Dendritic cell treated with granulocyte-macrophage colony-stimulating factor and Interleukin-4, amounts not matched to agents 40 ng/mL and 50 ng/mL, for 4 days (primary cell): ENCODE measurements around the gene RSPH1.

Experiments
- H3K27ac Mint-ChIP-seq: one replicate; pipeline ENCODE4 v1.8.0; 2022; ENCODE audit warnings: mild to moderate bottlenecking, mixed read lengths
- H3K27me3 Mint-ChIP-seq: one replicate; pipeline ENCODE4 v1.8.0; 2022; ENCODE audit warnings: mild to moderate bottlenecking, mixed read lengths
- H3K36me3 Mint-ChIP-seq: one replicate; pipeline ENCODE4 v1.8.0; 2022; ENCODE audit warnings: low read depth, mixed read lengths
- H3K4me1 Mint-ChIP-seq: one replicate; pipeline ENCODE4 v1.8.0; 2022; ENCODE audit warnings: low read depth, mixed read lengths
- H3K4me3 Mint-ChIP-seq: one replicate; pipeline ENCODE4 v1.8.0; 2022; ENCODE audit warnings: mild to moderate bottlenecking, moderate library complexity, mixed read lengths
- H3K9me3 Mint-ChIP-seq: one replicate; pipeline ENCODE4 v1.8.0; 2022; ENCODE audit warnings: mixed read lengths
- intact Hi-C: fragments of 100-400 bp; cut with micrococcal nuclease; formaldehyde crosslinking; loops from one replicate; pipeline ENCODE4 v1.15.0; 2022

Gene RSPH1

GRCh38 chr21:42455754-42456440, 40.1 kb downstream of the RSPH1 start:
- peaks cover 23% of the 10 kb centered on the region for H3K4me1 Mint-ChIP-seq
- no peaks in the 10 kb centered on the region for H3K9me3 Mint-ChIP-seq
- H3K27me3 Mint-ChIP-seq, result peaks cover 20% of the 10 kb centered on the region
- no peaks in the 10 kb centered on the region for H3K36me3 Mint-ChIP-seq
- no peak overlapping the region for H3K27ac Mint-ChIP-seq
- intact Hi-C loops, result no loop called here
- no peak overlapping the region for H3K4me3 Mint-ChIP-seq

- no peaks in the 10 kb centered on the region for H3K36me3 Mint-ChIP-seq
- no peaks in the 10 kb centered on the region for H3K9me3 Mint-ChIP-seq
- H3K27me3 Mint-ChIP-seq, result peaks cover 12% of the 10 kb centered on the region
- intact Hi-C loops, result no loop called here
- no peak overlapping the region for H3K4me3 Mint-ChIP-seq
- H3K27ac Mint-ChIP-seq, result no peak overlapping the region
- peaks cover 23% of the 10 kb centered on the region for H3K4me1 Mint-ChIP-seq
Measured at GRCh38 chr21:42455196-42455595, 40.8 kb downstream of the RSPH1 start.

- Mint-ChIP-seq H3K9me3 (no peaks in the 10 kb centered on the region), H3K4me3 (no peak overlapping the region), H3K4me1 (peaks cover 23% of the 10 kb centered on the region), H3K27ac (no peak overlapping the region), H3K27me3 (peaks cover 12% of the 10 kb centered on the region), H3K36me3 (no peaks in the 10 kb centered on the region)
- intact Hi-C loops, result loop anchor here (5.0 kb wide), 1 partner anchor 307 kb away; no protein-coding TSS in a partner anchor
Measured at GRCh38 chr21:42454786-42455185, 41.2 kb downstream of the RSPH1 start.

- Mint-ChIP-seq H3K4me3 (no peak overlapping the region), H3K9me3 (no peaks in the 10 kb centered on the region), H3K36me3 (no peaks in the 10 kb centered on the region), H3K4me1 (peaks cover 23% of the 10 kb centered on the region), H3K27ac (no peak overlapping the region), H3K27me3 (peaks cover 12% of the 10 kb centered on the region)
- intact Hi-C loops, result loop anchor here (5.0 kb wide), 1 partner anchor 307 kb away; no protein-coding TSS in a partner anchor
Measured at GRCh38 chr21:42453986-42454570, 41.9 kb downstream of the RSPH1 start.

GRCh38 chr21:42453224-42453985, 42.6 kb downstream of the RSPH1 start:
- peaks cover 12% of the 10 kb centered on the region for H3K27me3 Mint-ChIP-seq
- no peak overlapping the region for H3K27ac Mint-ChIP-seq
- no peak overlapping the region for H3K4me3 Mint-ChIP-seq
- no peaks in the 10 kb centered on the region for H3K9me3 Mint-ChIP-seq
- intact Hi-C loops, result loop anchor here (5.0 kb wide), 1 partner anchor 306 kb away; no protein-coding TSS in a partner anchor
- peaks cover 23% of the 10 kb centered on the region for H3K4me1 Mint-ChIP-seq
- H3K36me3 Mint-ChIP-seq, result no peaks in the 10 kb centered on the region

- Mint-ChIP-seq H3K27me3 (peaks cover 12% of the 10 kb centered on the region), H3K4me3 (no peak overlapping the region), H3K9me3 (no peaks in the 10 kb centered on the region), H3K27ac (no peak overlapping the region), H3K36me3 (no peaks in the 10 kb centered on the region), H3K4me1 (peaks cover 23% of the 10 kb centered on the region)
- intact Hi-C loops, result loop anchor here (5.0 kb wide), 1 partner anchor 305 kb away; no protein-coding TSS in a partner anchor
Measured at GRCh38 chr21:42452401-42453223, 43.4 kb downstream of the RSPH1 start.

GRCh38 chr21:42451941-42452340, 44.1 kb downstream of the RSPH1 start:
- Mint-ChIP-seq H3K9me3 (no peaks in the 10 kb centered on the region), H3K36me3 (no peaks in the 10 kb centered on the region), H3K27ac (no peak overlapping the region), H3K4me3 (no peak overlapping the region), H3K4me1 (peaks cover 22% of the 10 kb centered on the region), H3K27me3 (peaks cover 13% of the 10 kb centered on the region)
- intact Hi-C loops, result loop anchor here (5.0 kb wide), 1 partner anchor 305 kb away; no protein-coding TSS in a partner anchor

GRCh38 chr21:42448686-42449085, 47.3 kb downstream of the RSPH1 start:
- Mint-ChIP-seq H3K4me1 (peaks cover 9% of the 10 kb centered on the region), H3K27me3 (peaks cover 12% of the 10 kb centered on the region), H3K36me3 (no peaks in the 10 kb centered on the region), H3K9me3 (no peaks in the 10 kb centered on the region), H3K27ac (no peak overlapping the region), H3K4me3 (no peak overlapping the region)
- intact Hi-C loops, result loop anchor here (1.0 to 10.0 kb wide), 2 partner anchors 114 to 284 kb away; no protein-coding TSS in a partner anchor

- H3K9me3 Mint-ChIP-seq, result no peaks in the 10 kb centered on the region
- H3K4me1 Mint-ChIP-seq, result peaks cover 9% of the 10 kb centered on the region
- H3K27me3 Mint-ChIP-seq, result peaks cover 4% of the 10 kb centered on the region
- no peak overlapping the region for H3K27ac Mint-ChIP-seq
- no peak overlapping the region for H3K4me3 Mint-ChIP-seq
- intact Hi-C loops, result loop anchor here (10.0 kb wide), 1 partner anchor 113 kb away; no protein-coding TSS in a partner anchor
- H3K36me3 Mint-ChIP-seq, result no peaks in the 10 kb centered on the region
Measured at GRCh38 chr21:42447732-42448131, 48.3 kb downstream of the RSPH1 start.

GRCh38 chr21:42447182-42447581, 48.8 kb downstream of the RSPH1 start:
- Mint-ChIP-seq H3K36me3 (no peaks in the 10 kb centered on the region), H3K4me1 (peaks cover 9% of the 10 kb centered on the region), H3K9me3 (no peaks in the 10 kb centered on the region), H3K27ac (no peak overlapping the region), H3K27me3 (peaks cover 4% of the 10 kb centered on the region), H3K4me3 (no peak overlapping the region)
- intact Hi-C loops, result loop anchor here (10.0 kb wide), 1 partner anchor 112 kb away; no protein-coding TSS in a partner anchor

GRCh38 chr21:42446531-42446930, 49.5 kb downstream of the RSPH1 start:
- Mint-ChIP-seq H3K4me3 (no peak overlapping the region), H3K27me3 (peaks cover 4% of the 10 kb centered on the region), H3K36me3 (no peaks in the 10 kb centered on the region), H3K4me1 (peaks cover 9% of the 10 kb centered on the region), H3K27ac (no peak overlapping the region), H3K9me3 (no peaks in the 10 kb centered on the region)
- intact Hi-C loops, result loop anchor here (10.0 kb wide), 1 partner anchor 112 kb away; no protein-coding TSS in a partner anchor

GRCh38 chr21:42445311-42445710, 50.7 kb downstream of the RSPH1 start:
- H3K4me3 Mint-ChIP-seq, result no peak overlapping the region
- peaks cover 4% of the 10 kb centered on the region for H3K4me1 Mint-ChIP-seq
- H3K9me3 Mint-ChIP-seq, result no peaks in the 10 kb centered on the region
- H3K36me3 Mint-ChIP-seq, result no peaks in the 10 kb centered on the region
- intact Hi-C loops, result loop anchor here (10.0 kb wide), 1 partner anchor 111 kb away; no protein-coding TSS in a partner anchor
- no peak overlapping the region for H3K27ac Mint-ChIP-seq
- peaks cover 4% of the 10 kb centered on the region for H3K27me3 Mint-ChIP-seq

- H3K36me3 Mint-ChIP-seq, result no peaks in the 10 kb centered on the region
- peaks cover 2% of the 10 kb centered on the region for H3K4me1 Mint-ChIP-seq
- H3K27me3 Mint-ChIP-seq, result peaks cover 4% of the 10 kb centered on the region
- intact Hi-C loops, result loop anchor here (10.0 kb wide), 1 partner anchor 110 kb away; no protein-coding TSS in a partner anchor
- H3K9me3 Mint-ChIP-seq, result no peaks in the 10 kb centered on the region
- H3K4me3 Mint-ChIP-seq, result no peak overlapping the region
- H3K27ac Mint-ChIP-seq, result no peak overlapping the region
Measured at GRCh38 chr21:42444745-42445059, 51.3 kb downstream of the RSPH1 start.
